ENCODE data around the gene AMFR.

Gene AMFR

GRCh38 chr16:56319376-56319775 is 106.0 kb downstream of the AMFR start:
- TF ChIP-seq CTCF (IDR thresholded peaks at IDR 0.05) (no peak), ZFX (IDR thresholded peaks at IDR 0.05; ENCODE audit: borderline replicate concordance) (no peak)
- no peak overlapping the region for H3K27ac ChIP-seq

GRCh38 chr16:56318827-56319140 is 106.6 kb downstream of the AMFR start:
- no peak overlapping the region for H3K27ac ChIP-seq
- TF ChIP-seq CTCF (IDR thresholded peaks at IDR 0.05): no peak
- no peak for TF ChIP-seq ZFX (IDR thresholded peaks at IDR 0.05; ENCODE audit: borderline replicate concordance)

GRCh38 chr16:56317998-56318826 is 107.1 kb downstream of the AMFR start:
- no peak overlapping the region for H3K27ac ChIP-seq
- peak; percentile 94 for TF ChIP-seq CTCF (IDR thresholded peaks at IDR 0.05)
- TF ChIP-seq ZFX (IDR thresholded peaks at IDR 0.05; ENCODE audit: borderline replicate concordance): no peak

- no peak for TF ChIP-seq CTCF (IDR thresholded peaks at IDR 0.05)
- no peak for TF ChIP-seq ZFX (IDR thresholded peaks at IDR 0.05; ENCODE audit: borderline replicate concordance)
Observed at GRCh38 chr16:56316545-56316944, 108.8 kb downstream of the AMFR start.

GRCh38 chr16:56315955-56316354 is 109.4 kb downstream of the AMFR start:
- H3K27ac ChIP-seq: no peak overlapping the region
- TF ChIP-seq CTCF (IDR thresholded peaks at IDR 0.05): no peak
- TF ChIP-seq ZFX (IDR thresholded peaks at IDR 0.05; ENCODE audit: borderline replicate concordance): no peak

More at GRCh38 chr16:56316545-56316944, 108.8 kb downstream of the AMFR start:
- H3K27ac ChIP-seq: no peak overlapping the region

- no peak for TF ChIP-seq CTCF (IDR thresholded peaks at IDR 0.05)
Observed at GRCh38 chr16:56314244-56314850, 111.0 kb downstream of the AMFR start.

GRCh38 chr16:56312556-56312955 is 112.8 kb downstream of the AMFR start:
- no peak for TF ChIP-seq ZFX (IDR thresholded peaks at IDR 0.05; ENCODE audit: borderline replicate concordance)
- no peak overlapping the region for H3K27ac ChIP-seq

More at GRCh38 chr16:56314244-56314850, 111.0 kb downstream of the AMFR start:
- no peak overlapping the region for H3K27ac ChIP-seq

Data from 22Rv1 (cell line).